ENCODE measurements around the gene FBXL19.
A peak's percentile ranks its signal among the peaks of the same experiment; 100 is the strongest.

The FBXL19 gene

GRCh38 chr16:30946671-30947540, 23.5 kb downstream of the FBXL19 start:
- 0 out of 2 replicates have a peak, but pooled peaks cover 3% of the 10 kb centered on the region for H3K36me3 ChIP-seq (ENCODE audit: low read length)
- H3K9me3 ChIP-seq (ENCODE audit: insufficient read depth, low read length), result no peaks in the 10 kb centered on the region
- H3K9ac ChIP-seq (ENCODE audit: low read length), result no peak overlapping the region
- TF ChIP-seq EZH2phosphoT487 (conservative IDR thresholded peaks at IDR 0.05; ENCODE audit: low read length) (no peak), CTCF (IDR thresholded peaks at IDR 0.05; ENCODE audit: insufficient read depth, low read length, poor library complexity, severe bottlenecking) (no peak)
- no peak overlapping the region for H3K27ac ChIP-seq (ENCODE audit: low read depth, low read length)
- no peaks in the 10 kb centered on the region for H4K20me1 ChIP-seq (ENCODE audit: low read depth, low read length)
- H3K4me3 ChIP-seq (ENCODE audit: insufficient read depth, low read length, poor library complexity, severe bottlenecking), result no peak overlapping the region
- H3F3A ChIP-seq (ENCODE audit: insufficient read depth), result peaks cover 5% of the 10 kb centered on the region; the same call in 1 of the 2 replicates
- H3K27me3 ChIP-seq (ENCODE audit: low read length), result no peaks in the 10 kb centered on the region
- no peak overlapping the region for H2AFZ ChIP-seq (ENCODE audit: low read depth, low read length, severe bottlenecking)
- no peaks in the 10 kb centered on the region for H3K9me2 ChIP-seq (replicated peaks; ENCODE audit: insufficient read depth, low read length)
- H3K4me2 ChIP-seq (ENCODE audit: low read depth, low read length, poor library complexity, severe bottlenecking), result no peak overlapping the region
- H3K79me2 ChIP-seq (ENCODE audit: insufficient read depth, low read length), result 0 out of 2 replicates have a peak, but pooled peaks cover 3% of the 10 kb centered on the region

DNA sequence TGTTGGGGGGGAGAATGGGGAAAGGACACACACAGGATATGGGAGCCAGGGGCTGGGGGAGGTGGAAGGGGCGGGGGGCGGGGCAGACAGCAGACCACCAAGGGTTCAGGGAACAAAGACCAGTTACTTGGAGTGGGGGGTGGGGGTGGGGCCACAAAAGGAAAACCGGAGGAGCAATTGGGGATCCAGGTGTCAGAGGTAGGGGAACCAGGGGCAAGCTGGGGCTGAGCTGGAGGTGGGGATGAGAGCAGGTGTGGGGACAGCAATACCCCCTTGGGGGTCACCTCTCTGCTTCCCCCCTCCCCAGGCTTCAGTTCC, 24.1 kb downstream of the FBXL19 start:
- H3K9me3 ChIP-seq (ENCODE audit: insufficient read depth, low read length), result no peaks in the 10 kb centered on the region
- no peak overlapping the region for H2AFZ ChIP-seq (ENCODE audit: low read depth, low read length, severe bottlenecking)
- no peak overlapping the region for H3K4me3 ChIP-seq (ENCODE audit: insufficient read depth, low read length, poor library complexity, severe bottlenecking)
- 0 out of 2 replicates have a peak, but pooled peaks cover 3% of the 10 kb centered on the region for H3K79me2 ChIP-seq (ENCODE audit: insufficient read depth, low read length)
- peaks cover 5% of the 10 kb centered on the region; the same call in 1 of the 2 replicates for H3F3A ChIP-seq (ENCODE audit: insufficient read depth)
- H3K4me2 ChIP-seq (ENCODE audit: low read depth, low read length, poor library complexity, severe bottlenecking), result no peak overlapping the region
- no peaks in the 10 kb centered on the region for H3K9me2 ChIP-seq (replicated peaks; ENCODE audit: insufficient read depth, low read length)
- H3K9ac ChIP-seq (ENCODE audit: low read length), result no peak overlapping the region
- H3K27me3 ChIP-seq (ENCODE audit: low read length), result no peaks in the 10 kb centered on the region
- H3K27ac ChIP-seq (ENCODE audit: low read depth, low read length), result no peak overlapping the region
- TF ChIP-seq EZH2phosphoT487 (conservative IDR thresholded peaks at IDR 0.05; ENCODE audit: low read length), result no peak
- no peak for TF ChIP-seq CTCF (IDR thresholded peaks at IDR 0.05; ENCODE audit: insufficient read depth, low read length, poor library complexity, severe bottlenecking)
- 0 out of 2 replicates have a peak, but pooled peaks cover 3% of the 10 kb centered on the region for H3K36me3 ChIP-seq (ENCODE audit: low read length)
- H4K20me1 ChIP-seq (ENCODE audit: low read depth, low read length), result no peaks in the 10 kb centered on the region

DNA sequence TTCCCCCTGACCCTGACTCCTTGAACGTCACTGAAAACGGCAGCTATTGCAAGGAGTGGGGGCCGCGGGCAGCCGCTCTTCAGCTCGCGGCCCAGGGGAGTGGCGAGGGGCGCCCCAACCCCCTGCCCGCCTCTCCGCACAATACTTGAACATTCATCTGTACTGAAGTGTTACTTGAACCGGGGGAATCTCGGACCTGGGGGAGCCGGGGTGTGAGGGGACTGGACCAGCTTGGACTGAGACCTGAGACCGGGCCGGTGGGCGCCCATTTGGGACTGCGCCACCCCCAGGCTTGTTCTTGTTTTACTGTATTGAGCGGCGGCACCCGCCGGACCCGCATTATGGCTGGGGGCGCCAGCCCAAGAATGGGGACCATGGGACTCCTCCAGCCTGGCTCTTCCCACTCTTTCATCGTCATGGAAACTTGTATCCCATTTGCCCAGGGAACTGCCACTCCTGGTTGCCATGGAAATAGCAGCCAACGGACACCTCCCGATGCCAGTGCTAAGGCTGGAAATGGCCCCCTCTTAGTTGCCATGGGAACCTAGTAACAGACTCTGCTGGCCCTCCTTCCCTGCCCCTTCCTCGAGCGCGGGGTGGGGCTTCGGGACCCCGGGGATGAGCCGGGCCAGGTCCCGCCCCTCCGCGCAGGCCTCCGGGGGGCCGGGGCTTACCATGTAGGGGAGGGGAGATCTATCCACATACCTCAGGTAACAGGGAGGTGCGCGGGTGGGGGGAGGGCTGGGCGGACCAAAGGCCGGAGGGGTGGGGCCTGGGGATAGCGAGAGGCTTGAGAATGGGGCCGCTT, 24.7 kb downstream of the FBXL19 start:
- 0 out of 2 replicates have a peak overlapping the region, but pooled peaks have one; percentile 44 for H3K27ac ChIP-seq (ENCODE audit: low read depth, low read length)

More for the DNA sequence above, 24.7 kb downstream of the FBXL19 start:
- no peak for TF ChIP-seq CTCF (IDR thresholded peaks at IDR 0.05; ENCODE audit: insufficient read depth, low read length, poor library complexity, severe bottlenecking)
- no peak for TF ChIP-seq EZH2phosphoT487 (conservative IDR thresholded peaks at IDR 0.05; ENCODE audit: low read length)
- H3K9me2 ChIP-seq (replicated peaks; ENCODE audit: insufficient read depth, low read length), result no peaks in the 10 kb centered on the region
- peak overlapping the region; percentile 89 for H3K9ac ChIP-seq (ENCODE audit: low read length)
- H4K20me1 ChIP-seq (ENCODE audit: low read depth, low read length), result no peaks in the 10 kb centered on the region
- H3K9me3 ChIP-seq (ENCODE audit: insufficient read depth, low read length), result no peaks in the 10 kb centered on the region
- peak overlapping the region; percentile 79 for H3K4me2 ChIP-seq (ENCODE audit: low read depth, low read length, poor library complexity, severe bottlenecking)
- peaks cover 5% of the 10 kb centered on the region; the same call in 1 of the 2 replicates for H3F3A ChIP-seq (ENCODE audit: insufficient read depth)
- peak overlapping the region; percentile 67 for H2AFZ ChIP-seq (ENCODE audit: low read depth, low read length, severe bottlenecking)
- peak overlapping the region; percentile 69 for H3K4me3 ChIP-seq (ENCODE audit: insufficient read depth, low read length, poor library complexity, severe bottlenecking)
- H3K27me3 ChIP-seq (ENCODE audit: low read length), result no peaks in the 10 kb centered on the region
- 0 out of 2 replicates have a peak, but pooled peaks cover under 1% of the 10 kb centered on the region for H3K36me3 ChIP-seq (ENCODE audit: low read length)
- 0 out of 2 replicates have a peak, but pooled peaks cover 3% of the 10 kb centered on the region for H3K79me2 ChIP-seq (ENCODE audit: insufficient read depth, low read length)

All from SU-DHL-6 (cell line).